Activated CD8-positive, alpha-beta T cell treated with anti-CD3 and anti-CD28 coated beads, Interleukin-2, amount 10 ng/mL, durations not matched to agents 7 days and 5 days (primary cell): ENCODE data around the gene RASGRP1. TPM values are rescaled to one million over a fixed set of nuclear protein-coding genes. Genes with fewer than 3 reads are reported as not detected.
"Not testable (repeated sequence)": the region's sequence is repeated elsewhere in the genome, so short reads cannot be mapped to it uniquely, and the experiment has no call there.

Source experiments
- ATAC-seq: fragments of 150-1000 bp; cut with Tn5 transposase; one replicate; pipeline ENCODE4 v1.10.0; 2021; ENCODE audit warnings: moderate library complexity
- CTCF ChIA-PET: fragments of 350-600 bp; sonication (Branson Sonifier 250); formaldehyde crosslinking; loops from one replicate; lab custom pipeline; 2021; ENCODE audit warnings: antibody characterized with exemption; lab: Charles Lee
- POLR2A ChIA-PET: fragments of 350-600 bp; sonication (Branson Sonifier 250); formaldehyde crosslinking; loops from one replicate; lab custom pipeline; 2021; ENCODE audit warnings: antibody characterized with exemption; lab: Charles Lee
- DNase-seq: peaks from one replicate; pipeline ENCODE4 v3.0.0-alpha.2; 2020
- H3K27ac Mint-ChIP-seq: one replicate; pipeline ENCODE4 v1.8.0; 2021; ENCODE audit warnings: mild to moderate bottlenecking, mixed read lengths
- H3K27me3 Mint-ChIP-seq: one replicate; pipeline ENCODE4 v1.8.0; 2021; ENCODE audit warnings: low read depth, mixed read lengths
- H3K36me3 Mint-ChIP-seq: one replicate; pipeline ENCODE4 v1.8.0; 2021; ENCODE audit warnings: low read depth, mixed read lengths
- H3K4me1 Mint-ChIP-seq: one replicate; pipeline ENCODE4 v1.8.0; 2021; ENCODE audit warnings: low read depth, mixed read lengths
- H3K4me3 Mint-ChIP-seq: one replicate; pipeline ENCODE4 v1.8.0; 2021; ENCODE audit warnings: mild to moderate bottlenecking, mixed read lengths
- H3K9me3 Mint-ChIP-seq: one replicate; pipeline ENCODE4 v1.8.0; 2022; ENCODE audit warnings: mixed read lengths; ENCODE audit not compliant: insufficient read depth
- total RNA-seq, 2 experiments: library from RNA; stranded (reverse); gene quantifications; one replicate each; pipeline ENCODE4 v1.2.3, GENCODE V29; 2021

RASGRP1 gene
- total RNA-seq, 2 experiments from 2014 or later = 161 to 165 TPM

- ATAC-seq = no peak
Measured at GRCh38 chr15:38600236-38600635, 35.6 kb upstream of the RASGRP1 start.

GRCh38 chr15:38598749-38599148 lies 34.1 kb upstream of the RASGRP1 start:
- no peak overlapping the region for H3K4me3 Mint-ChIP-seq
- H3K4me1 Mint-ChIP-seq = peaks cover 4% of the 10 kb centered on the region
- no peak for DNase-seq
- ChIA-PET CTCF (interaction anchor here (1.2 to 1.3 kb wide), 3 partner anchors 11 to 21 kb away, joined by 3 to 5 read pairs (median 5); no protein-coding TSS in a partner anchor), POLR2A (no interaction called here)
- ATAC-seq = no peak
- H3K27ac Mint-ChIP-seq = no peak overlapping the region
- no peaks in the 10 kb centered on the region for H3K27me3 Mint-ChIP-seq
- H3K9me3 Mint-ChIP-seq = no peaks in the 10 kb centered on the region
- H3K36me3 Mint-ChIP-seq = no peaks in the 10 kb centered on the region

More at GRCh38 chr15:38600236-38600635, 35.6 kb upstream of the RASGRP1 start:
- Mint-ChIP-seq H3K4me3 (no peak overlapping the region), H3K27me3 (no peaks in the 10 kb centered on the region), H3K4me1 (no peaks in the 10 kb centered on the region), H3K27ac (no peak overlapping the region), H3K9me3 (no peaks in the 10 kb centered on the region), H3K36me3 (no peaks in the 10 kb centered on the region)
- ChIA-PET POLR2A (no interaction called here), CTCF (interaction anchor here (1.0 to 1.3 kb wide), 3 partner anchors 9 to 23 kb away, joined by 3 read pairs; no protein-coding TSS in a partner anchor)
- DNase-seq = no peak

- Mint-ChIP-seq H3K27ac (no peak overlapping the region), H3K9me3 (no peaks in the 10 kb centered on the region), H3K4me3 (no peak overlapping the region), H3K27me3 (no peaks in the 10 kb centered on the region), H3K36me3 (no peaks in the 10 kb centered on the region), H3K4me1 (peaks cover 4% of the 10 kb centered on the region)
- CTCF ChIA-PET = interaction anchor here (1.0 kb wide), 1 partner anchor 99 kb away, joined by 4 read pairs; no protein-coding TSS in a partner anchor
- DNase-seq (no peak), ATAC-seq (no peak)
- POLR2A ChIA-PET = interaction anchor here (0.7 to 1.1 kb wide), 2 partner anchors 32 to 48 kb away, joined by 3 to 5 read pairs; no protein-coding TSS in a partner anchor
Measured at GRCh38 chr15:38597219-38597800, 32.7 kb upstream of the RASGRP1 start.

- ChIA-PET CTCF (interaction anchor here (0.8 kb wide), 1 partner anchor 97 kb away, joined by 3 read pairs; no protein-coding TSS in a partner anchor), POLR2A (interaction anchor here (1.1 kb wide), 1 partner anchor 16 kb away, joined by 3 read pairs; no protein-coding TSS in a partner anchor)
- Mint-ChIP-seq H3K27ac (no peak overlapping the region), H3K36me3 (peaks cover under 1% of the 10 kb centered on the region), H3K4me1 (peaks cover 16% of the 10 kb centered on the region), H3K9me3 (no peaks in the 10 kb centered on the region), H3K4me3 (no peak overlapping the region), H3K27me3 (no peaks in the 10 kb centered on the region)
- ATAC-seq (no peak), DNase-seq (no peak)
Measured at GRCh38 chr15:38593524-38593923, 28.9 kb upstream of the RASGRP1 start.

GRCh38 chr15:38589502-38589901 lies 24.9 kb upstream of the RASGRP1 start:
- H3K4me3 Mint-ChIP-seq = no peak overlapping the region

GRCh38 chr15:38588672-38589071 lies 24.1 kb upstream of the RASGRP1 start:
- CTCF ChIA-PET = interaction anchor here (0.7 to 2.8 kb wide), 6 partner anchors 11 to 102 kb away, joined by 3 to 19 read pairs (median 3); partner anchors contain the start of gene RASGRP1
- Mint-ChIP-seq H3K4me1 (peaks cover 30% of the 10 kb centered on the region), H3K36me3 (peaks cover 17% of the 10 kb centered on the region), H3K9me3 (peaks cover 3% of the 10 kb centered on the region), H3K27ac (no peak overlapping the region), H3K27me3 (no peaks in the 10 kb centered on the region), H3K4me3 (no peak overlapping the region)
- ATAC-seq (no peak), DNase-seq (no peak)
- POLR2A ChIA-PET = interaction anchor here (1.1 to 3.7 kb wide), 3 partner anchors 22 to 43 kb away, joined by 3 to 12 read pairs (median 3); partner anchors contain the start of gene RASGRP1

More at GRCh38 chr15:38589502-38589901, 24.9 kb upstream of the RASGRP1 start:
- ChIA-PET CTCF (interaction anchor here (1.0 to 1.2 kb wide), 2 partner anchors 25 to 101 kb away, joined by 3 to 5 read pairs; partner anchors contain the start of gene RASGRP1), POLR2A (interaction anchor here (1.1 to 3.7 kb wide), 3 partner anchors 23 to 42 kb away, joined by 3 to 12 read pairs (median 3); partner anchors contain the start of gene RASGRP1)
- Mint-ChIP-seq H3K9me3 (peaks cover 3% of the 10 kb centered on the region), H3K36me3 (peaks cover 14% of the 10 kb centered on the region), H3K27ac (no peak overlapping the region), H3K4me1 (peaks cover 34% of the 10 kb centered on the region), H3K27me3 (no peaks in the 10 kb centered on the region)
- DNase-seq (no peak), ATAC-seq (no peak)

GRCh38 chr15:38587214-38587613 lies 22.6 kb upstream of the RASGRP1 start:
- H3K9me3 Mint-ChIP-seq = peaks cover 3% of the 10 kb centered on the region
- ATAC-seq (peak; percentile 44), DNase-seq (no peak)
- H3K4me3 Mint-ChIP-seq = no peak overlapping the region
- H3K4me1 Mint-ChIP-seq = peaks cover 30% of the 10 kb centered on the region
- H3K36me3 Mint-ChIP-seq = peaks cover 17% of the 10 kb centered on the region
- H3K27ac Mint-ChIP-seq = peak overlapping the region; percentile 82
- H3K27me3 Mint-ChIP-seq = no peaks in the 10 kb centered on the region
- ChIA-PET CTCF (interaction anchor here (0.9 to 2.8 kb wide), 11 partner anchors 9 to 103 kb away, joined by 3 to 19 read pairs (median 4); partner anchors contain the start of gene RASGRP1), POLR2A (interaction anchor here (0.9 to 3.7 kb wide), 4 partner anchors 23 to 65 kb away, joined by 3 to 12 read pairs (median 8); partner anchors contain the start of gene RASGRP1)

GRCh38 chr15:38586005-38586404 lies 21.4 kb upstream of the RASGRP1 start:
- Mint-ChIP-seq H3K36me3 (peaks cover 19% of the 10 kb centered on the region), H3K4me1 (peaks cover 35% of the 10 kb centered on the region), H3K27ac (peak overlapping the region; percentile 3)
- DNase-seq, CTCF ChIA-PET, H3K9me3 Mint-ChIP-seq, H3K4me3 Mint-ChIP-seq, H3K27me3 Mint-ChIP-seq, POLR2A ChIA-PET, ATAC-seq: not testable (repeated sequence)

- Mint-ChIP-seq H3K4me3 (no peak overlapping the region), H3K27ac (no peak overlapping the region), H3K9me3 (no peaks in the 10 kb centered on the region), H3K4me1 (peaks cover 29% of the 10 kb centered on the region), H3K36me3 (peaks cover 3% of the 10 kb centered on the region), H3K27me3 (no peaks in the 10 kb centered on the region)
- POLR2A ChIA-PET = interaction anchor here (0.8 kb wide), 1 partner anchor 15 kb away, joined by 3 read pairs; no protein-coding TSS in a partner anchor
- CTCF ChIA-PET = interaction anchor here (1.1 to 2.6 kb wide), 3 partner anchors 8 to 20 kb away, joined by 5 to 11 read pairs (median 5); partner anchors contain the start of gene RASGRP1
- no peak for DNase-seq
- no peak for ATAC-seq
Measured at GRCh38 chr15:38578626-38579025, 14.0 kb upstream of the RASGRP1 start.

- peaks cover 29% of the 10 kb centered on the region for H3K4me1 Mint-ChIP-seq
- peak overlapping the region; percentile 76 for H3K27ac Mint-ChIP-seq
- H3K27me3 Mint-ChIP-seq = no peaks in the 10 kb centered on the region
- H3K4me3 Mint-ChIP-seq = no peak overlapping the region
- no peak for ATAC-seq
- H3K9me3 Mint-ChIP-seq = no peaks in the 10 kb centered on the region
- no peak for DNase-seq
- POLR2A ChIA-PET = interaction anchor here (0.7 to 1.1 kb wide), 3 partner anchors 13 to 71 kb away, joined by 3 to 4 read pairs (median 3); no protein-coding TSS in a partner anchor
- H3K36me3 Mint-ChIP-seq = peaks cover 3% of the 10 kb centered on the region
- CTCF ChIA-PET = interaction anchor here (0.6 to 2.6 kb wide), 6 partner anchors 11 to 76 kb away, joined by 3 to 11 read pairs (median 4); partner anchors contain the start of gene RASGRP1
Measured at GRCh38 chr15:38577424-38577987, 12.9 kb upstream of the RASGRP1 start.

- peak; percentile 23 for ATAC-seq
- Mint-ChIP-seq H3K4me1 (peaks cover 25% of the 10 kb centered on the region), H3K27ac (peak overlapping the region; percentile 76), H3K4me3 (no peak overlapping the region), H3K36me3 (peaks cover 3% of the 10 kb centered on the region), H3K9me3 (no peaks in the 10 kb centered on the region), H3K27me3 (no peaks in the 10 kb centered on the region)
- ChIA-PET POLR2A (interaction anchor here (0.9 to 1.1 kb wide), 2 partner anchors 13 to 35 kb away, joined by 4 to 5 read pairs; no protein-coding TSS in a partner anchor), CTCF (interaction anchor here (0.6 to 2.6 kb wide), 5 partner anchors 11 to 76 kb away, joined by 3 to 11 read pairs (median 5); partner anchors contain the start of gene RASGRP1)
- DNase-seq = no peak
Measured at GRCh38 chr15:38576837-38577236, 12.2 kb upstream of the RASGRP1 start.
